H1 (cell line): ENCODE results near the gene ZNF835. TPM values are rescaled to one million over a fixed set of nuclear protein-coding genes. Genes with fewer than 3 reads are reported as not detected.

ENCODE experiments used
- CTCF ChIA-PET: fragments of 300-600 bp; sonication (Branson Sonifier 250); formaldehyde crosslinking; loops from one replicate; lab custom pipeline; 2021; ENCODE audit not compliant: partially characterized antibody; lab: Charles Lee
- POLR2A ChIA-PET: fragments of 300-600 bp; sonication (Branson Sonifier 250); formaldehyde crosslinking; loops from one replicate; lab custom pipeline; 2021; ENCODE audit warnings: inconsistent platforms; ENCODE audit not compliant: partially characterized antibody; lab: Charles Lee
- DNase-seq, 2 experiments: peaks; one replicate each; pipeline versions ENCODE4 v3.0.0 to v3.0.0-alpha.2; 2010 to 2022; ENCODE audit warnings: low spot score in 2 of 2, low read depth in 1 of 2, mixed read lengths in 1 of 2
- FAIRE-seq: peaks from 2 replicates; lab custom pipeline; 2011; peaks lifted over from hg19 to GRCh38; lab: Jason Lieb, UNC
- H2AFZ ChIP-seq: 2 replicates; pipeline ENCODE4 v1.8.1; 2012; ENCODE audit warnings: low read length, inconsistent platforms
- H2AK5ac ChIP-seq: 2 replicates; pipeline ENCODE4 v1.6.1; 2013; ENCODE audit warnings: low read depth, low read length
- H2BK120ac ChIP-seq: replicated peaks from 2 replicates; pipeline ENCODE3; 2013; ENCODE audit warnings: low read depth, low read length, inconsistent platforms
- H2BK12ac ChIP-seq: 2 replicates; pipeline ENCODE4 v1.6.1; 2013; ENCODE audit warnings: low read depth, low read length
- H2BK15ac ChIP-seq: 2 replicates; pipeline ENCODE4 v1.6.1; 2013; ENCODE audit warnings: low read length
- H2BK20ac ChIP-seq: 2 replicates; pipeline ENCODE4 v1.6.1; 2013; ENCODE audit warnings: low read length
- H2BK5ac ChIP-seq: 2 replicates; pipeline ENCODE4 v1.6.1; 2013; ENCODE audit warnings: low read depth, low read length
- H3K14ac ChIP-seq: 2 replicates; pipeline ENCODE4 v1.6.1; 2013; ENCODE audit warnings: inconsistent platforms; ENCODE audit not compliant: insufficient read length
- H3K18ac ChIP-seq: 2 replicates; pipeline ENCODE4 v1.6.1; 2013; ENCODE audit warnings: low read length; ENCODE audit errors: extremely low read depth
- H3K23ac ChIP-seq: 2 replicates; pipeline ENCODE4 v1.6.1; 2013; ENCODE audit warnings: inconsistent platforms; ENCODE audit not compliant: insufficient read length
- H3K23me2 ChIP-seq: 2 replicates; pipeline ENCODE4 v1.6.1; 2013; ENCODE audit warnings: low read depth, low read length
- H3K27ac ChIP-seq: 2 replicates; pipeline ENCODE4 v1.6.1; 2011; ENCODE audit warnings: low read depth, low read length, inconsistent platforms
- H3K27me3 ChIP-seq, 4 experiments: replicated peaks in 1 of 4; 1 replicate in 1 of 4; 2 replicates in 3 of 4; pipeline versions ENCODE4 v1.6.1 to v1.8.1; 2011 to 2013; ENCODE audit warnings: low read length in 3 of 4, mild to moderate bottlenecking in 3 of 4, inconsistent platforms in 2 of 4, mixed read lengths in 2 of 4, moderate library complexity in 1 of 4; ENCODE audit not compliant: control insufficient read depth in 3 of 4, insufficient read depth in 3 of 4; ENCODE audit errors: extremely low read depth in 1 of 4
- H3K36me3 ChIP-seq, 4 experiments: 2 replicates each; pipeline versions ENCODE4 v1.6.1 to v1.8.1; 2011 to 2013; ENCODE audit warnings: mild to moderate bottlenecking in 4 of 4, low read length in 3 of 4, moderate library complexity in 2 of 4, control low read depth in 1 of 4, inconsistent platforms in 1 of 4; ENCODE audit not compliant: insufficient read depth in 4 of 4, control insufficient read depth in 2 of 4
- H3K4ac ChIP-seq: replicated peaks from 2 replicates; pipeline ENCODE3; 2013; ENCODE audit warnings: low read length, low read depth, mixed read lengths, inconsistent platforms; ENCODE audit not compliant: insufficient read length
- H3K4me1 ChIP-seq, 4 experiments: replicated peaks in 1 of 4; 1 replicate in 1 of 4; 2 replicates in 3 of 4; pipeline versions ENCODE4 v1.6.1 to v1.8.1; 2011 to 2013; ENCODE audit warnings: low read length in 3 of 4, inconsistent platforms in 2 of 4, mixed read lengths in 1 of 4; ENCODE audit not compliant: insufficient read depth in 4 of 4, control insufficient read depth in 3 of 4
- H3K4me2 ChIP-seq, 2 experiments: 2 replicates each; pipeline versions ENCODE4 v1.6.1 to v1.8.1; 2011 to 2013; ENCODE audit warnings: low read depth in 2 of 2, low read length in 2 of 2, control low read depth in 1 of 2, inconsistent platforms in 1 of 2, mild to moderate bottlenecking in 1 of 2; ENCODE audit not compliant: insufficient read depth in 1 of 2
- H3K4me3 ChIP-seq, 4 experiments: fragments of 200-600, 300-600 bp in 1 of 4; sonication (generic), shearing (Covaris generic), sonication (Bioruptor Twin) in 1 of 4; 2 replicates each; pipeline versions ENCODE4 v1.5.1 to v1.8.1; 2011 to 2016; ENCODE audit warnings: low read length in 4 of 4, low read depth in 3 of 4, control low read depth in 2 of 4, inconsistent platforms in 2 of 4, mild to moderate bottlenecking in 2 of 4, mixed read lengths in 1 of 4, moderate library complexity in 1 of 4; ENCODE audit not compliant: insufficient read depth in 2 of 4; ENCODE audit errors: extremely low read depth in 1 of 4
- H3K56ac ChIP-seq: replicated peaks from 2 replicates; pipeline ENCODE3; 2013; ENCODE audit warnings: low read depth, mild to moderate bottlenecking, mixed read lengths, low read length, inconsistent platforms; ENCODE audit not compliant: insufficient read length
- H3K79me1 ChIP-seq: 2 replicates; pipeline ENCODE4 v1.6.1; 2013; ENCODE audit warnings: low read depth, low read length, control low read depth
- H3K79me2 ChIP-seq, 2 experiments: 2 replicates each; pipeline versions ENCODE4 v1.6.1 to v1.8.1; 2012 to 2013; ENCODE audit warnings: low read length in 2 of 2, mild to moderate bottlenecking in 2 of 2, inconsistent platforms in 1 of 2; ENCODE audit not compliant: insufficient read depth in 2 of 2, control insufficient read depth in 1 of 2
- H3K9ac ChIP-seq, 4 experiments: replicated peaks in 1 of 4; 1 replicate in 1 of 4; 2 replicates in 3 of 4; pipeline versions ENCODE4 v1.6.1 to v1.8.1; 2011 to 2013; ENCODE audit warnings: low read depth in 3 of 4, low read length in 3 of 4, control low read depth in 2 of 4, mild to moderate bottlenecking in 2 of 4, moderate library complexity in 2 of 4, inconsistent platforms in 1 of 4; ENCODE audit errors: extremely low read depth in 1 of 4
- H3K9me3 ChIP-seq, 2 experiments: 2 replicates each; pipeline versions ENCODE4 v1.6.1 to v1.8.1; 2012 to 2013; ENCODE audit warnings: mild to moderate bottlenecking in 2 of 2, moderate library complexity in 2 of 2, control low read depth in 1 of 2, inconsistent platforms in 1 of 2, low read depth in 1 of 2, low read length in 1 of 2, mixed read lengths in 1 of 2; ENCODE audit not compliant: insufficient read depth in 2 of 2
- H4K20me1 ChIP-seq, 2 experiments: replicated peaks in 1 of 2; 2 replicates each; pipeline versions ENCODE3 to v1.8.1; 2011 to 2013; ENCODE audit warnings: inconsistent platforms in 2 of 2, low read length in 2 of 2, mild to moderate bottlenecking in 1 of 2; ENCODE audit not compliant: insufficient read depth in 2 of 2, control insufficient read depth in 1 of 2
- H4K5ac ChIP-seq: 2 replicates; pipeline ENCODE4 v1.6.1; 2013; ENCODE audit warnings: low read length, low read depth, mixed read lengths, inconsistent platforms; ENCODE audit not compliant: insufficient read length
- H4K8ac ChIP-seq: 2 replicates; pipeline ENCODE4 v1.8.0; 2013; ENCODE audit warnings: mild to moderate bottlenecking, moderate library complexity, low read length, inconsistent platforms; ENCODE audit not compliant: insufficient read depth; ENCODE audit errors: extremely low read depth
- H4K91ac ChIP-seq: replicated peaks from 2 replicates; pipeline ENCODE3; 2013; ENCODE audit warnings: low read length, mixed read lengths, inconsistent platforms; ENCODE audit not compliant: insufficient read length
- KDM1A ChIP-seq: fragments of 200-600, 300-600 bp; sonication (generic); IDR thresholded peaks from 2 replicates; pipeline ENCODE4 v1.7.1; 2016; ENCODE audit warnings: mild to moderate bottlenecking, low read length, borderline replicate concordance
- RXRA ChIP-seq: IDR thresholded peaks from 2 replicates; pipeline ENCODE4 v1.6.1; 2011; ENCODE audit warnings: low read depth, mild to moderate bottlenecking, low read length, moderate library complexity; ENCODE audit not compliant: insufficient read depth
- SP4 ChIP-seq: IDR thresholded peaks from 2 replicates; pipeline ENCODE4 v1.6.1; 2012; ENCODE audit warnings: low read length, inconsistent platforms
- WGBS, 2 experiments: shearing (Covaris generic) in 1 of 2; methylation state at CpG; one replicate each; pipeline versions ENCODE4 v1.1.6 to v1.1.7; 2013 to 2015; ENCODE audit warnings: low lambda C conversion rate in 2 of 2, mixed read lengths in 2 of 2, inconsistent platforms in 1 of 2, low coverage in 1 of 2, missing lambda C conversion rate in 1 of 2; ENCODE audit not compliant: insufficient replicate concordance in 2 of 2, insufficient coverage in 1 of 2, insufficient read length in 1 of 2; ENCODE audit errors: extremely low coverage in 1 of 2, missing lambda C conversion rate in 1 of 2; 5-methylcytosine and 5-hydroxymethylcytosine counted together
- polyA plus RNA-seq, 7 experiments: library from polyadenylated mRNA; depleted of rRNA in 3 of 7; stranded (reverse) in 5 of 7; unstranded in 2 of 7; fragments of >200 nt in 5 of 7; fragments of 200-250 nt in 2 of 7; gene quantifications; 1 replicate in 5 of 7; 2 replicates in 1 of 7; 4 replicates in 1 of 7; pipeline versions ENCODE4 v1.2.1 to v1.2.3, GENCODE V29; 2011 to 2013; ENCODE audit warnings: missing spikeins in 2 of 7, mixed read lengths in 2 of 7
- total RNA-seq: library from RNA; stranded (reverse); fragmentation: NEBNext Ultra II Directional; extraction: Animal tissue kit (Norgen Biotek cat#: 25700); gene quantifications from 2 replicates; pipeline ENCODE4 v1.2.1, GENCODE V29; 2021

ZNF835 gene
- total and polyA plus RNA-seq, 2 of the 8 experiments (the other 6 are each of a cell fraction or from before 2014, with no cell fraction given): 0.02 to 1.8 TPM

DNA sequence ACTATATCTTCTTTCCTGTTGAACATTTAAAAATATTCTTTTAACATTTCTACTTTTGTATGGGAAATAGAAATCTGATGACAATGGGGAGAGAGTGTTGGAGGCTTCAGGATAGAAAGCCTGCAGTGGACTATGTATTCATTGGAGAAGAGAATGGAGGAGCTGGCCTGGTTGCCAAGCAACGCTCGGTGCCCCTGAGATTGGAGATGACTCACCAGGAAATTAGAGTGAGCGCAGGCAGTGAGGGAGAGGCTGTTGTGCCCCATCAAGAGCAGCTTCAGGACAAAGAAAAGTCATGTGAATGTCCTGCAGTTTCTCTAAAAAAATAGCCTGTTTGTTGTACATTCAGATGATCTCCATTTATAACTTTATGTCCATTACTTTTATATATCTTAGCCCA is 48.7 kb upstream of the ZNF835 start:
- Histone ChIP-seq H3K79me2 (no peaks in the 10 kb centered on the region), H3K4me1 (no peaks in the 10 kb centered on the region), H2BK5ac (no peak overlapping the region), H3K14ac (no peak overlapping the region), H3K4me3 (no peak overlapping the region), H3K79me1 (no peaks in the 10 kb centered on the region), H4K20me1 (no peaks in the 10 kb centered on the region), H2BK120ac (no peak overlapping the region), H3K27me3 (no peaks in the 10 kb centered on the region), H2BK12ac (no peak overlapping the region), H3K23ac (no peak overlapping the region), H3K4ac (no peak overlapping the region), H3K36me3 (no peaks in the 10 kb centered on the region; a peak in 1 of 8 replicates), H4K5ac (no peak overlapping the region), H3K27ac (no peak overlapping the region), H2AK5ac (no peak overlapping the region), H2BK15ac (no peak overlapping the region), H2AFZ (no peak overlapping the region), H2BK20ac (no peak overlapping the region), H3K23me2 (peaks cover 5% of the 10 kb centered on the region; the same call in 1 of the 2 replicates), H4K8ac (no peak overlapping the region), H3K18ac (no peak overlapping the region), H3K9ac (no peak overlapping the region), H4K91ac (no peak overlapping the region), H3K56ac (no peak overlapping the region), H3K4me2 (no peak overlapping the region), H3K9me3 (peaks cover 60 to 84% of the 10 kb centered on the region in 2 experiments)
- ChIA-PET CTCF (no interaction called here), POLR2A (no interaction called here)
- no peak for DNase-seq
- no peak for FAIRE-seq
- TF ChIP-seq KDM1A: no peak
- TF ChIP-seq RXRA: no peak
- no peak for TF ChIP-seq SP4
- 88% methylated on average over 3 of the region's 3 CpGs; no CpG with 5 or more reads in 1 of the 2 experiments for WGBS, 2 experiments
